NCI-H2196 (cell line): Measurements from ENCODE around the gene CHCHD6.

Experiments used
- DNase-seq: peaks from one replicate; lab custom pipeline; 2025; ENCODE audit not compliant: unreplicated experiment; lab: John Stamatoyannopoulos, UW

The CHCHD6 gene

GRCh38 chr3:126891141-126891540 is 187.1 kb downstream of the CHCHD6 start:
- DNase-seq = no peak

GRCh38 chr3:126891791-126892190 is 187.8 kb downstream of the CHCHD6 start:
- DNase-seq = no peak

GRCh38 chr3:126893651-126894050 is 189.6 kb downstream of the CHCHD6 start:
- DNase-seq = no peak

GRCh38 chr3:126894475-126894874 is 190.4 kb downstream of the CHCHD6 start:
- no peak for DNase-seq

DNA sequence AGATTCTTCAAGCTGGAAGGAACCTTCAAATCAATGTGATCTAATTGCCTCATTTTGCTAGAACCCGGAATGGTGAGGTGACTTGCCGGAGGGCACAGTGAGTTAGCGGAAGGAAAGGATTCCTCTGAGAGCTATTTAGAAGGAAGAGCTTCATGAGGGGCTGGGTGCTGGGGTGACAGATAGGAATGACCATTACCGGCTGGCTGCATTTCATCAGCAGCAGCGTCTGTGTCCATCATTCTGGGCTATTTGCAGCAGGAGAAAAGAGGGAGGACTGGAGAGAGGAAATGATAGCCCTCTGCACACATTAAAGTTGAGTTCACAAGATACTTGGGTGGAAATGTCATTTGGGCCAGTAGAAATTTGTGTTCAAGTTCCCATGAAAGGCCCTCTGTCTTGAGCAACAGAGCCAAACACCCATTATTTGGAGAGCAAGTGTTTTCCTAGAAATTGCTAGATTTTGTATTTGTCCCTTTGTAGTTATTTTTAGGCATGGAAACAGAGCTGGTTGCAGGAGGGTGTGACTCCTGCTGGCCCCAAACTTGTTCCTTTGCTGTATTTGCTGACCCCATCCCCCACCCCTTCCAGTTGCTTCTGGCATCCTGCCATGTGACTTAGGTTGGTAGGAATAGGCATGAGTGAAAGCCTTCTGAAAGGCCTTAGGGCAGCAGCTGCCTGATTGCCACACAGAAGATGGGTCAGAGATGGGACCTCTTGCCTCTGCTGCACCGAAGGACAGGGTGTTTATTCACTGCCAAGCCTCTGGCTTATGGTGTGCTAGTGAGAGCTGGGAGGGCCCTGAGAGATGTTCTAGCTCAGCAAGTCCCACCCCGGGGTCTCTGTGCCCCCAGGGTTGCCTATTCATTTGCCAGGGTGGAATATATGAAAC is 191.4 kb downstream of the CHCHD6 start:
- DNase-seq = peak; percentile 18

GRCh38 chr3:126896067-126896441 is 192.0 kb downstream of the CHCHD6 start:
- DNase-seq = no peak

GRCh38 chr3:126896968-126897367 is 192.9 kb downstream of the CHCHD6 start:
- DNase-seq = no peak

DNA sequence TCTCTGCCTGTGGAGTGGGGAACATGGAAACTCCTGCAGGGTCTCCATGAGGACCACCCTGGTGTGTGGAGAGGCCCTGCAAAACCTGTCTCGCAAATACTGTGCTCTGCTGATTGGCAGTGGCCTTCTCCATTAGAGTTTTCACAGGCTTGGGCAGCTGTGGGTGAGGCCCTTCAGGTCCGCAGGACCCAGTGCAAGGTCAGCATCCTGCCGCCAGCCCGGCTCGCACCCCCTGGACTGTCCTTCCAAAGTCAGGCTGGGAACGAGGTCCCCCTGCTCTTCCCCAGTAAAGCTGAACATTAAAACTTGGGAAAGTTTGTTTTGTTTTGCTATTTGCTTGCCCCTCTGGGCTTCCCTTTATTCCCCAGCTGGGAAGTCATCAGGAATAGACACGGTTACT is 193.9 kb downstream of the CHCHD6 start:
- DNase-seq = no peak

- DNase-seq = no peak
Observed at GRCh38 chr3:126900859-126901540, 197.0 kb downstream of the CHCHD6 start.

DNA sequence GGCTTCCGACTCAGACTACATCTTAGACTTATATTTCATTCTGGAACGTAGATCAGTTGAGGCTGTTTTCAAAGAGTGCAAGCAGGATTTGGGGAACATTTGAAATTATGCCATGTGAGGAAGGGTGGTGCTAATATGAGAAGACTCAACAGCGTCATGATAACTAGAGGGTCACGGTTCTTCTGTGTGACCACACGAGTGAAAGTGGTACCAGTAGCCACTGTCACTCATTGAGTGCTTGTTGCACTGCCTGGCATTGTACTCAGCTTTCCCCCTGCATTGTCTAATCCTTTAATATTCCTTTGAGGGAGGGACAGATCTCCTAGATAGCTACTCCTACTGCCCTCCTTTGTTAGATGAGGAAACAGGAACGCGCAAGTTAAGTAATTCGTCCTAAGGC is 197.6 kb downstream of the CHCHD6 start:
- no peak for DNase-seq

DNA sequence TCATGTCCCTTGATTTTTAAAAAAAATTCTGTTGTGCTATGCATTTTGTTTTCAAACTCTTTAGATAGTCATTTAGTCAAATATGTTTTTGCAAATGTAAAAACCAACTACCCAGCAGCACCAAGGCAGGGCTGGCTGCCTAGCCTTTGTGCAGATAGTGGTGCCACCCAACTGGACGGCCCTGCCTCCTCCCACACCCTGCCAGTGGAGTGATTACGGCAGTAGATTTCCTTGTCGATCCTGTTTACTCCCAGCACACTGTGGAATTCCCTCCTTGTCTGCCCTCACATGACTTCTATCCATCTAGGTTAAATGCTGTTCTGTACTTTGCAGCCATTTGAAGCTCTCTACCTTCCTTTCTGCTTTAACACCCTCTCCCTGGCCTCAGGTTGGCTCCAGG is 199.5 kb downstream of the CHCHD6 start:
- no peak for DNase-seq

- no peak for DNase-seq
Observed at GRCh38 chr3:126907557-126907956, 203.5 kb downstream of the CHCHD6 start.

DNA sequence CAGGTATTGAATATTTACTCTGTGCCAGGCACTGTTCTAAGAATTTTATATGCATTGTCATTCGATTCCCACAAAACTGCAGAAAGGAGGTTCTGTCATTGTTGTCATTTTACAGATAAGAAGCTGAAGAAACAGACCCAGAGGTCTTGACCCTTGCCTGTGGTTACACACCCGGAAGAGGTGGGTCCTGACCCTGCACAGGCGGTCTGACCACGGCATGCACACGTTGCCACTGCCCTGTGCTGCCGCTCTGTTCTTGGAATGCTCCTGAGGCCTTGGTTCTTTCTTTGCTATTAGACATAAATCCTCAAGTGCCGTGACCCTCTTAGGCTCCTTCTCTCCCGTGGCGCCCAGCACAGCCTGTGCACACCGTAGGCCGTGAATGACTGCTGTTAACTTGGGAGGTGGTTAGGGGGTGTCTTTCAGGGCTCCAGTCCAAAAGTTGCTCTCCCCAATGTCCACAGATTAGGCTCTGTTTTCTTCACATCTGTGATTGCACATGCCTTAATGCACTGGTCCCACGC is 204.8 kb downstream of the CHCHD6 start:
- DNase-seq = no peak

GRCh38 chr3:126910231-126910630 is 206.2 kb downstream of the CHCHD6 start:
- no peak for DNase-seq

GRCh38 chr3:126911162-126912026 is 207.4 kb downstream of the CHCHD6 start:
- DNase-seq = no peak

- no peak for DNase-seq
Observed at GRCh38 chr3:126912027-126912422, 208.0 kb downstream of the CHCHD6 start.

DNA sequence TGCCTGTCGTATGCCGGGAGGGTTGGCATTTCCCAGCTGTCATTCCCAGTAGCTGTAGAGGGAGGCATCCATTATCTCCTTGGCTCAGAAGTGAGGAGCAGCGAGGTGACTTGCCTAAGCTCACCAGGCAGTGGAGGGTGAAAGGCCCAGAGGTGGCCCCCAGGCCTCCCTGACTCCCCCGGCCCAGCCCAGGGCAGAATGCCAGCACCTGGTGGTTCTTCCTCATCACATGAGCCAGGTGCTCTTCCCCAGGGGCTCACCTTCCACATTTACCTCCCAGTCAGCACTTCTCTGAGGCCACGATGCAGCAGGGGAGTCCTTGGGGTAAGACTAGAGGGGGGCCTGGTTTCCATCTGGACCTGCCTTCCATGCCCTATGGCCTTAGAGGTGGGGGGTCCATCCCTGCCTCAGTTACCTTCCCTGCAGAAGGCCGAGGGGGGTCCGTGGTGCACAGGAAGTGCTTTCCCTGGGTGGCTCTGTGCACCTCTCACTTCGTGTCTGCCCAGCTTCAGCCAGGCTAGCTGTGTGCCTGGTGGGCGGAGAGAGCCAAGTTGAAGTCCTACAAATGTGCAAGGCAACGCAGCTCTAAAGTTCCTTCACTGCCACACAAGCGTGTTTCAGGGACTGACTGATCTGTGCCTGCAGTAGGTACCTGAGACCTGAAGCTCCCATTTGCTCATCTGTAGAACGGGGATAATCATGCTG is 208.6 kb downstream of the CHCHD6 start:
- no peak for DNase-seq

DNA sequence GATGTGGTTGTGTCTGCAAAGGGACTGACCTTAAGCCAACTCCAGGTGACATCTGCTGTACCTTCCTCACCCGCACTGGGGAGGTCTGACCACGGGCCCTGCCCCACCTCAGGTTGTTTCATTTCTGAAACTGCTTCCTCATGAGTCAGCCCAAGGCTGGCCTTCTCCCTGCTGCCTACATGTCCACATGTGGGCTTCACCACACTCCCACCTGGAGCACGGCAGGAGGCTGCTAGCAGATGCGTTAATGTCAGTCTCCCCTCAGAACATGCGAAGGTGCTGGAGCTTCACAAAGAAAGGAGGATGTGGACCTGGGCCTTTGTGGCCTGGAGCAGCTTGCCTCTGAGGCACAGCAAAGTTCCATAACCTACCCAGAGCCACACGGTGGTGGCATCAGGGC is 209.5 kb downstream of the CHCHD6 start:
- DNase-seq = no peak

GRCh38 chr3:126914226-126914625 is 210.2 kb downstream of the CHCHD6 start:
- peak; percentile 19 for DNase-seq

- DNase-seq = no peak
Observed at GRCh38 chr3:126915015-126915414, 211.0 kb downstream of the CHCHD6 start.

DNA sequence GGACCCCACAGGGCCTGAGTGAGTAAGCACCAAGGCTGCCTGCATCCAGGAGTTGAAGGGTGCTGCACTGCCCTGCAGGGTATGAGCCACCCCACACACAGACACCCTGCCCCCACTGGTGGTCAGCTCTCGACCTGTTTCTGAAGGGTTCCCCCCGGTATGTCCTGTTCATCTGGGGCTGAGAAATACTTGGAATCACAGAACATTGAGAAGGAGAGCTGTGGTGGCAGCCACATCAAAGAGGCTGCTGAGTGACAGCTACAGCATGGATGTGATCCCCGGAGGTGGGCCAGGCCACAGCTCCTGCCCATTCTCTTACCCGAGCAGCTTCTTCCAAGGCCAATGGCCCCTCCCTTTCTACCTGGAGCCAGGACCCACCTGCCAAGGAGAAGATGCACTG is 212.5 kb downstream of the CHCHD6 start:
- no peak for DNase-seq
